SH-SY5Y (cell line): ENCODE measurements around the gene COL13A1.

Source experiments
- GATA2 ChIP-seq: IDR thresholded peaks from 2 replicates; pipeline ENCODE4 v1.6.1; 2011; ENCODE audit warnings: mild to moderate bottlenecking, low read depth, low read length
- GATA3 ChIP-seq: IDR thresholded peaks from 2 replicates; pipeline ENCODE4 v1.6.1; 2011; ENCODE audit warnings: low read depth, mild to moderate bottlenecking, low read length, moderate library complexity

GRCh38 chr10:69894156-69894555, 92.5 kb downstream of the COL13A1 start:
- no peak for TF ChIP-seq GATA3
- TF ChIP-seq GATA2 = no peak
